ENCODE results near the gene DNAJC17. TPM values are rescaled to one million over a fixed set of nuclear protein-coding genes. Genes with fewer than 3 reads are reported as not detected.

DNAJC17 gene
- total RNA-seq, 2 experiments from 2014 or later: 41.5 to 43.6 TPM

DNA sequence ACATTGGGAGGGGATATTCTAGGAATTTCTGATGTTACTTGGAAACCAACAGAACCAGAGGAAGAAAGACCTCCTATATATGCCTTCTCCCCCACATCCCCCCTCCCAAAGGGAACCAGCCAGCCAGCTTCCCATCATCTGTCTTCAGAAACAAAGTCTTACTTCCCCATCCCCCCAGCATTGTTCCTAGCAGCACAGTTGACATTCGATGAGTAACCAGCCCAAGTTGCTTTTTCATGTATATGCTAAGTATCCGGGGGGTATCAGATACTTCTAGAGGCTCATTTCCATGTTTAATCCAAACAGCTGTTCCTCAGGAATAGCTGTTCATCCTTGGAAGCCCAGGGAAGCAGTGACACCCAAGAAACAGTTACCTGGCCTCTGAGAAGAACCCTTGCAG, 68.2 kb downstream of the DNAJC17 start:
- intact Hi-C loops (cut with DNase I, micrococcal nuclease): no loop called here
- peaks cover 11% of the 10 kb centered on the region for H3K4me1 Mint-ChIP-seq
- no peak overlapping the region for H3K4me3 Mint-ChIP-seq
- ChIA-PET CTCF (interaction anchor here (0.6 to 2.2 kb wide), 8 partner anchors 8 to 702 kb away, joined by 3 to 9 read pairs (median 4); partner anchors contain the start of gene C15orf62), POLR2A (interaction anchor here (0.5 kb wide), 1 partner anchor 490 kb away, joined by 3 read pairs; no protein-coding TSS in a partner anchor)
- H3K27ac Mint-ChIP-seq: no peak overlapping the region
- peaks cover 39% of the 10 kb centered on the region for H3K36me3 Mint-ChIP-seq (ENCODE audit: low read depth)
- H3K27me3 Mint-ChIP-seq: no peaks in the 10 kb centered on the region
- ATAC-seq (no peak), DNase-seq (no peak)
- no peaks in the 10 kb centered on the region for H3K9me3 Mint-ChIP-seq (ENCODE audit: low read depth)

DNA sequence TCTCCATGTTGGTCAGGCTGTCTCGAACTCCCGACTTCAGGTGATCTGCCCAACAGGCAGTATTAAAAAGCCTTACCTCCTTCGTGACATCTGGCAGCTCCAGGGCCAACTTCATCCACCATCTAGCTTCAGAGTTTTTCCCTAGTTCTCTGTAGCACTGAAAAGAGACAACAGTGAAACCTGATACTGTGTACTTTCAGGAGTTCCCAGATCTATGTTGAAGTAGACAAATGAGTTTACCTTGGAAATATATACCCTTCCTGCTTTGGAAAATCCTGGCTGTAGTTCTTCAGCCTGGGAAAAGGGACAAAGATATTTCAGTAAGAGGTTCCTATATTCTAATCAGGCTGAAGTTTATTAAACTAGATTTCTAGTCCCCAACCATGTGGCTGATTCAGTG, 70.2 kb downstream of the DNAJC17 start:
- CTCF ChIA-PET: interaction anchor here (0.8 to 2.2 kb wide), 3 partner anchors 10 to 902 kb away, joined by 3 to 8 read pairs (median 3); no protein-coding TSS in a partner anchor
- intact Hi-C loops (cut with DNase I, micrococcal nuclease): no loop called here
- POLR2A ChIA-PET: interaction anchor here (0.5 to 0.6 kb wide), 2 partner anchors 36 to 244 kb away, joined by 4 to 5 read pairs; no protein-coding TSS in a partner anchor
- Mint-ChIP-seq H3K27ac (no peak overlapping the region), H3K4me1 (no peaks in the 10 kb centered on the region), H3K36me3 (ENCODE audit: low read depth) (peaks cover 41% of the 10 kb centered on the region), H3K27me3 (no peaks in the 10 kb centered on the region), H3K9me3 (ENCODE audit: low read depth) (no peaks in the 10 kb centered on the region), H3K4me3 (no peak overlapping the region)
- DNase-seq: no peak
- no peak for ATAC-seq

DNA sequence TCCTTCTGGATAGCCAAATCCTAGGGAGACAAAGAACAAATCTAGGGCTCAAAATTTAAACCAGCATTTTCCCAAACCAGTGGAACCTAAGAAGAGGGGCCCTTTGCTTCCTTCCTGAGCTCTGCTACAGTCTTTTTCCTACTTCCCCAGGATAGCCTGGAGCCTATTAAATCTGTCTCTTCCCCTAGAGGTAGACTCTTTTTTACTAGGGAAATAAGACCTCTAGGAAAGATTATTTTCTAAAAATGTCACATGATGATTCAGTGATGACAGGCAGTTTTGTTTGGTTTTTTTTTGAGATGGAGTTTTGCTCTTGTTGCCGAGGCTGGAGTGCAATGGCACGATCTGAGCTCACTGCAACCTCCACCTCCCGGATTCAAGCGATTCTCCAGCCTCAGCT, 70.7 kb downstream of the DNAJC17 start:
- POLR2A ChIA-PET: no interaction called here
- Mint-ChIP-seq H3K9me3 (ENCODE audit: low read depth) (no peaks in the 10 kb centered on the region), H3K27ac (no peak overlapping the region), H3K4me3 (no peak overlapping the region), H3K4me1 (no peaks in the 10 kb centered on the region), H3K36me3 (ENCODE audit: low read depth) (peaks cover 45% of the 10 kb centered on the region), H3K27me3 (no peaks in the 10 kb centered on the region)
- ATAC-seq (no peak), DNase-seq (no peak)
- CTCF ChIA-PET: interaction anchor here (1.0 to 2.0 kb wide), 2 partner anchors 10 to 13 kb away, joined by 3 to 8 read pairs; no protein-coding TSS in a partner anchor
- intact Hi-C loops (cut with DNase I, micrococcal nuclease): no loop called here

DNA sequence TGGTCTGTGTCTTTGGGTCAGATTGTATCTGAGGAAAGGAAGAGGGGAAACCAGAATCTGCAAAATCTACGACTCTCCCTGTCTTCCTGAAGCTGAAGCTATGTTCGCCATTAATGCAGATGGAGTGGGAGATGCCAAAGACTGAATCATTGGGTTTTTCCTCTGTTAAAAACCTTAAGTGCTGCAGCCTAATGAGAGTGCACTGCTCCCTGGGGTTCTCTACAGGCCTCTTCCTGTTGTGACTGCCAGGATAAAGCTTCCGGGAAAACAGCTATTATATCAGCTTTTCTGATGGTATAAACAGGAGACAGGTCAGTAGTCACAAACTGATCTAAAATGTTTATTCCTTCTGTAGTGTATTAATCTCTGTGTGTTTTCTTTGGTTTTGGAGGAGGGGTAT, 76.2 kb downstream of the DNAJC17 start:
- ChIA-PET CTCF (interaction anchor here (0.6 to 1.7 kb wide), 4 partner anchors 9 to 30 kb away, joined by 3 to 7 read pairs (median 4); no protein-coding TSS in a partner anchor), POLR2A (no interaction called here)
- no peaks in the 10 kb centered on the region for H3K4me1 Mint-ChIP-seq
- no peak overlapping the region for H3K27ac Mint-ChIP-seq
- peaks cover 50% of the 10 kb centered on the region for H3K36me3 Mint-ChIP-seq (ENCODE audit: low read depth)
- no peak for ATAC-seq
- intact Hi-C loops (cut with DNase I, micrococcal nuclease): no loop called here
- no peak overlapping the region for H3K4me3 Mint-ChIP-seq
- no peaks in the 10 kb centered on the region for H3K9me3 Mint-ChIP-seq (ENCODE audit: low read depth)
- no peak for DNase-seq
- H3K27me3 Mint-ChIP-seq: no peaks in the 10 kb centered on the region

GRCh38 chr15:40723919-40724318, 83.4 kb downstream of the DNAJC17 start:
- no peak for DNase-seq
- Mint-ChIP-seq H3K36me3 (ENCODE audit: low read depth) (peaks cover 38% of the 10 kb centered on the region), H3K4me3 (no peak overlapping the region), H3K27ac (no peak overlapping the region), H3K27me3 (no peaks in the 10 kb centered on the region), H3K9me3 (ENCODE audit: low read depth) (no peaks in the 10 kb centered on the region), H3K4me1 (peaks cover 14% of the 10 kb centered on the region)
- CTCF ChIA-PET: interaction anchor here (0.6 to 1.6 kb wide), 4 partner anchors 12 to 63 kb away, joined by 3 to 8 read pairs (median 6); partner anchors contain the start of gene RAD51
- intact Hi-C loops (cut with DNase I, micrococcal nuclease): loop anchor here (2.0 to 10.0 kb wide), 2 partner anchors 49 to 63 kb away; no protein-coding TSS in a partner anchor
- POLR2A ChIA-PET: no interaction called here
- ATAC-seq: no peak

DNA sequence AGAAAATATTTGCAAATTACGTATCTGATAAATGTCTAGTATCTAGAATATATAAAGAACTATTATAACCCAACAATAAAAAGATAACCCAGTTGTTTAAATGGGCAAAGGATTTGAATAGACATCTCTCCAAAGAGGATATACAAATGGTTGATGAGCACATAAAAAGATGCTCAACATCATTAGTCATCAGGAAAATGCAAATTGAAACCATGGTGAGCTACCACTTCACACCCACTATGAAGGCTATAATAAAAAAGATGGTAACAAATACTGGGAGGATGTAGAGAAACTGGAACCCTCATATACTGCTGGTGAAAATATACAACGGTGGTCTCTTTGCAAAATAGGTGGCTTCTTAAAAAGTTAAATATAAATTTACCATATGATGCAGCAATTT, 84.3 kb downstream of the DNAJC17 start:
- Mint-ChIP-seq H3K9me3 (ENCODE audit: low read depth) (no peaks in the 10 kb centered on the region), H3K4me3 (no peak overlapping the region), H3K4me1 (peaks cover 14% of the 10 kb centered on the region), H3K36me3 (ENCODE audit: low read depth) (peaks cover 37% of the 10 kb centered on the region), H3K27me3 (no peaks in the 10 kb centered on the region), H3K27ac (no peak overlapping the region)
- DNase-seq (no peak), ATAC-seq (peak; percentile 76)
- ChIA-PET POLR2A (no interaction called here), CTCF (interaction anchor here (0.9 to 1.6 kb wide), 7 partner anchors 10 to 59 kb away, joined by 3 to 8 read pairs (median 5); partner anchors contain the start of gene RAD51)
- intact Hi-C loops (cut with DNase I, micrococcal nuclease): loop anchor here (2.0 to 10.0 kb wide), 2 partner anchors 48 to 64 kb away; no protein-coding TSS in a partner anchor

- ChIA-PET POLR2A (no interaction called here), CTCF (interaction anchor here (1.0 to 1.6 kb wide), 3 partner anchors 9 to 60 kb away, joined by 3 to 5 read pairs (median 4); no protein-coding TSS in a partner anchor)
- no peak overlapping the region for H3K27ac Mint-ChIP-seq
- no peak for DNase-seq
- H3K36me3 Mint-ChIP-seq (ENCODE audit: low read depth): peaks cover 39% of the 10 kb centered on the region
- H3K4me3 Mint-ChIP-seq: no peak overlapping the region
- intact Hi-C loops (cut with DNase I, micrococcal nuclease): loop anchor here (2.0 to 10.0 kb wide), 2 partner anchors 48 to 64 kb away; no protein-coding TSS in a partner anchor
- ATAC-seq: peak; percentile 63
- H3K27me3 Mint-ChIP-seq: no peaks in the 10 kb centered on the region
- H3K4me1 Mint-ChIP-seq: peaks cover 14% of the 10 kb centered on the region
- H3K9me3 Mint-ChIP-seq (ENCODE audit: low read depth): no peaks in the 10 kb centered on the region
Measured at GRCh38 chr15:40722354-40722753, 84.9 kb downstream of the DNAJC17 start.

- Mint-ChIP-seq H3K4me1 (peaks cover 14% of the 10 kb centered on the region), H3K4me3 (no peak overlapping the region), H3K9me3 (ENCODE audit: low read depth) (no peaks in the 10 kb centered on the region), H3K36me3 (ENCODE audit: low read depth) (peaks cover 41% of the 10 kb centered on the region), H3K27ac (no peak overlapping the region), H3K27me3 (no peaks in the 10 kb centered on the region)
- DNase-seq (no peak), ATAC-seq (no peak)
- POLR2A ChIA-PET: interaction anchor here (0.6 kb wide), 1 partner anchor 46 kb away, joined by 10 read pairs; no protein-coding TSS in a partner anchor
- intact Hi-C loops (cut with DNase I, micrococcal nuclease): loop anchor here (2.0 to 10.0 kb wide), 2 partner anchors 47 to 65 kb away; no protein-coding TSS in a partner anchor
- CTCF ChIA-PET: interaction anchor here (1.1 to 1.6 kb wide), 2 partner anchors 14 to 659 kb away, joined by 3 to 4 read pairs; no protein-coding TSS in a partner anchor
Measured at GRCh38 chr15:40721701-40722100, 85.6 kb downstream of the DNAJC17 start.

- intact Hi-C loops (cut with DNase I, micrococcal nuclease): no loop called here
- peaks cover 49% of the 10 kb centered on the region for H3K36me3 Mint-ChIP-seq (ENCODE audit: low read depth)
- H3K27me3 Mint-ChIP-seq: no peaks in the 10 kb centered on the region
Measured at GRCh38 chr15:40716165-40716564, 91.1 kb downstream of the DNAJC17 start.

More at GRCh38 chr15:40716165-40716564, 91.1 kb downstream of the DNAJC17 start:
- H3K27ac Mint-ChIP-seq: no peak overlapping the region
- no peaks in the 10 kb centered on the region for H3K4me1 Mint-ChIP-seq
- ATAC-seq: no peak
- H3K9me3 Mint-ChIP-seq (ENCODE audit: low read depth): no peaks in the 10 kb centered on the region
- ChIA-PET CTCF (no interaction called here), POLR2A (no interaction called here)
- H3K4me3 Mint-ChIP-seq: no peak overlapping the region
- DNase-seq: no peak

Other genes starting within 250 kb of the DNAJC17 start
- 10 to 100 TPM; 14.2 to 24.5 TPM for gene CCDC32, start 242.4 kb downstream of the DNAJC17 start, total RNA-seq
- 10 to 100 TPM; 11.0 to 14.0 TPM for gene RPUSD2, start 238.2 kb downstream of the DNAJC17 start, total RNA-seq
- 10 to 100 TPM; 26.2 to 33.5 TPM for gene KNL1, start 213.2 kb downstream of the DNAJC17 start, total RNA-seq
- gene RAD51, start 112.3 kb downstream of the DNAJC17 start, total RNA-seq: 10 to 100 TPM; 73.5 to 75.3 TPM
- 10 to 100 TPM; 12.3 to 18.8 TPM for gene RMDN3, start 52.2 kb downstream of the DNAJC17 start, total RNA-seq
- 10 to 100 TPM; 32.8 to 41.1 TPM for gene GCHFR, start 43.4 kb downstream of the DNAJC17 start, total RNA-seq
- under 1 TPM; 0.58 to 0.80 TPM for gene C15orf62, start 37.5 kb downstream of the DNAJC17 start, total RNA-seq
- 10 to 100 TPM; 27.5 to 33.7 TPM for gene ZFYVE19, start 384 bp downstream of the DNAJC17 start, total RNA-seq
- gene PPP1R14D, start 21.2 kb upstream of the DNAJC17 start, total RNA-seq: not detected
- 1 to 10 TPM; 8.5 to 8.9 TPM for gene SPINT1, start 36.6 kb upstream of the DNAJC17 start, total RNA-seq
- gene RHOV, start 66.8 kb upstream of the DNAJC17 start, total RNA-seq: under 1 TPM; 0.25 to 0.41 TPM
- 1 to 10 TPM; 6.2 TPM for gene VPS18, start 87.0 kb upstream of the DNAJC17 start, total RNA-seq
- gene DLL4, start 121.9 kb upstream of the DNAJC17 start, total RNA-seq: under 1 TPM; 0.18 to 0.30 TPM
- gene CHAC1, start 146.0 kb upstream of the DNAJC17 start, total RNA-seq: 10 to 100 TPM; 31.1 to 32.2 TPM